A673 (cell line): ENCODE results near the gene CADPS2.

ENCODE experiments used
- CTCF ChIP-seq: fragments of 300-800, 200-600 bp; sonication (generic); conservative IDR thresholded peaks from 2 replicates; pipeline ENCODE4 v1.5.1; 2017; ENCODE audit warnings: low read depth, mild to moderate bottlenecking, antibody characterized with exemption, low read length, moderate library complexity, mixed read lengths
- EZH2 ChIP-seq: fragments of 200-600 bp; sonication (generic); IDR thresholded peaks from 2 replicates; pipeline ENCODE4 v1.6.1; 2017; ENCODE audit warnings: borderline replicate concordance, low read depth, mild to moderate bottlenecking, mixed read lengths, antibody characterized with exemption, low read length; ENCODE audit not compliant: poor library complexity, severe bottlenecking

DNA sequence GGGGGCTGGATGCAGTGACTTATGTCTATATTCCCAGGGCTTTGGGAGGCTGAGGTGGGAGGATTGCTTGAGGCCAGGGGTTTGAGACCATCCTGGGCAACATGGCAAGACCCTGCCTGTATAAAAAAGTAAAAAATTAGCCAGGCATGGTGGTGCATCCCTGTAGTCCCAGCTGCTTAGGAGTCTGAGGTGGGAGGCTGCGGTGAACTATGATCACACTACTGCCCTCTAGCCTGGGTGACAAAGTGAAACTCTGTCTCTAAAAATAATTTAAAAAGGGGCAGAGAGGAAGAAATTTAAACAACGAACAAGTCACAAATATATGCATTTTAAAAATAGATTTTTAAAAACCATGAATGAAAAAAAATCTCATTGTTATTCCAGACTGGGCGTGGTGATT, 535.6 kb downstream of the CADPS2 start:
- TF ChIP-seq CTCF (no peak), EZH2 (no peak)
